ENCODE measurements around the gene PRKN.
"Not testable (repeated sequence)": the region's sequence is repeated elsewhere in the genome, so short reads cannot be mapped to it uniquely, and the experiment has no call there.

Gene PRKN

GRCh38 chr6:162435071-162435470 lies 292.5 kb downstream of the PRKN start:
- DNase-seq = no peak

DNA sequence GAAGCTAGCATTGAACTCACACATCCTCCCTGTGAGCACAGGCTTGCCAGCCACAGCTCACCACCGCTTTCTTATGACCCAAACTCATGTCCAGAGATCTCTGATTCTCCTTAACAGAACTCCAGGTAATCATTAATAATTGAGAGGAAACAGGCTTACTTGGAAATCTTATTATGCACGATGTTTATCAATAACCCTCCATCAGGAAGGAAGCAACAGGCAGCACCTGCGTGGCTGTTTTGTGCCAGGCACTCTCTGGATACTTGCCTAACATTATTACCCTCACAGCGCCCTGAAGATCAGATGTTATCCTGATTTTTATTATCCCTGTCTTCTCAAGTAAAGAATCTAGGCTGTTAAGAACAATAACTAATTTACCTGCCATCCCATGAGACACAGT lies 306.6 kb downstream of the PRKN start:
- DNase-seq = no peak

DNA sequence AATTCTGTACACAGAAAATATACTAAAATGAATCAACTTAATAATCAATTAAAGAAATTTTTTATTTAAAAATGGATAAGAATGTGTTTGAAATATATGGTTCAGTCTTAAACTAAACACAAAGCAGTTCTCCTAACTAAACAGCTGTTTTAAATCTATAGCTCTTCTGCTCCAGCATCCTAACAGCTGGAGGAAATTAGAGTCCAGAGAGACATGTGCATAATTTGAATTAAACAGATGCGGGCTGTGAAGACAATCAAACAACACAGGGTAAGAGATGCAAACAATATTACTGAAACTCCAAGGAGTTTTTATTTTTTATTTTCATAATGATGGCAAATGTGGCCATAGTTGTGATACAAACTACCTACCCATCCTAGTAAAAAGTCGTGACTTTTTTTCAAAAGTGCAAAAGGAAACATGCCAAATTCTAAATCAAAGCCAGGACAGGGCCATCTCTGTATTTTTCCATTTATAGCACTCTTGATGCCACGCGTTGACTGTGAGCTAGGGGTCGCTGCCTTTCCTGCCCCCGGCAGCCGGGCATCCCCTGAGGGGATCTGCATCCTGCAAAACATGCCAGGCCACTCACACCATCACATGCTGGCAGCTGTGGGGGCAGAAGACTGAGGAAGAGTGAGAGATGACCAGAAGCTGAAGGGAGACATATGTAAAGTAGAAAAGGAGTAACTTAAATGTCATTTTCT lies 310.6 kb downstream of the PRKN start:
- no peak for DNase-seq

DNA sequence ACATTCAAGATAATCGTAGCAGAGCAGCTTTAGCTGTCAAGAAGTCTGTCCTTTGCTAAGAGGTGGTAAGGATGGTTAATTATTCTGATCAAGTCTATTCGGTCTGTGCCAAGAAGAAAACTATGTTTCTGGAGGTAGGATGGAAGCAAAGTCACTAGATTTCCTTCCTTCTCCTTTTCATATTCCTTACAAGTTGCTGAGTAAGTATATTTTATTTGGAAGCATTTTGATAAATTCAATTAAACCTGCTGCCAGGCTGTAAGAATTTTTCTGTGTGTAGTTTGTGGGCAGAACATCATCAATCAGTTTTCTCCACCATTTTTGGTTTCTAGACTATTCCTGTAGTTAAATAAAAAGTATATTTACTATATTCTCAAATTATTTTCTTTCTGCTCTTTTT lies 311.3 kb downstream of the PRKN start:
- DNase-seq = no peak

- no peak for DNase-seq
Observed at GRCh38 chr6:162409741-162410691, 317.6 kb downstream of the PRKN start.

DNA sequence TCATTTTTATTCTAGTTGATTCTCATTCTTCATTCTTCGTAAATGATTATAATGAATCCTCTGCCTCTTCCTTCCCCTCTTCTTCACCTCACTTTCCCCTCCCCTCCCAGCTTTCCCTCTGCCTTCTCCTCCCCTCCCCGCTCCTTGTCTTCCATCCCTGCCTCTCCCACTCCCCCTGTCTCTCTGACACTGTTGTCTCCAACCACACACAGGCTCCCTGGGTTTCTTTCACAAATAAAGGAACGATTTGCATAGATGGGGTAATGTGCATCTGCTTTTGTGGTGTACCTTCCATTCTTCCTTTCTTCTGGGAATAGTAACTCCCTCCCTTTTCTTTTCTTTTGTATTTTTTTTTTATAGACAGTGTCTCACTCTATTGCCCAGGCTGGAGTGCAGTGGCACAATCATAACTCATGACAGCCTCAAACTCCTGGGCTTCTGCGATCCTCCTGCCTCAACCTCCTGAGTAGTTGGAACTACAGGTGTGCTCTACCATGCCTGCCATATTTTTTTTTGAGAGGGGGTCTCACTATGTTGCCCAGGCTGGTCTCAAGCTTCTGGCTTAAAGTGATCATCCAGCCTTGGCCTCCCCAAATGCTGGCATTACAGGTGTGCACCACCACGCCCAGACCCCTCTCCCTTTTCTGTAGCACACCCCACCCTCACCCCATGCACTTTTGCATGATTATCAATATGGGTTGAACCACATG lies 318.6 kb downstream of the PRKN start:
- no peak for DNase-seq

GRCh38 chr6:162404951-162405350 lies 322.6 kb downstream of the PRKN start:
- DNase-seq = no peak

DNA sequence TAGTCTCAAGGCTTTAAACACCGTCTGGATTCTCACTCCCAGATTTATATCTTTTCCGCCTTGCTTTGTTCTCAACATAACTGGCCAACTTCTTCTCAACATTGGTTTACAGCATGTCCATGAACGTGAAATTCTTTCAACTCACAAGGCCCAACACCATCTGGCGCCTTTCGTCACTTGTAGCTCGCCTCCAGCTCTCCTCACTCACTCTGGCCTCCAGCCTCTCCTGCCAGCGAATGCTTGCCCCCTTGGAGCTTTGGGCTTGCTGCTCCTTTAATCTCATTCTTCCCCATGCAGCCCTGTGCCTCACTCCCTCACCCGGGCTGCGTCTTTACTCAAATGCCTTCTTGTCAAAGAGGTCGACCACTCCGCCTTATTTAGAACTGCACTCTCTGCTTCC lies 324.5 kb downstream of the PRKN start:
- no peak for DNase-seq

DNA sequence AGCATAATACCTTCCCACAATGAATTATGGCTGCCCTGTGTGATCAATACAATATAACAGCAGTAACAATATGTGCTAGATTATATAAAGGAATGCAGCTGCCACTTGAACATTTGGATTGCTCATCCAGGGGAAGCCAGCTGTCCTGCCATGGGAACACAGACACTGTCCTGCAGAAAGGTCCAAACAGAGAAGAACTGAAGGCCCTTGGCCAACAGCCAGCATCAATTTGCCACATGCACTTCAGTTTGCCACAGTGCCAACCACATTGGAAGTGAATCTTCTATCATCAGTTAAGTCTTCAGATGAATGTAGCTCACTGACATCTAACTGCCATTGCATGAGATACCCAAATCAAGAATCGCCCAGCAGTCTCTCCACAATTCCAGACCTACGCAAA lies 332.4 kb downstream of the PRKN start:
- DNase-seq = no peak

DNA sequence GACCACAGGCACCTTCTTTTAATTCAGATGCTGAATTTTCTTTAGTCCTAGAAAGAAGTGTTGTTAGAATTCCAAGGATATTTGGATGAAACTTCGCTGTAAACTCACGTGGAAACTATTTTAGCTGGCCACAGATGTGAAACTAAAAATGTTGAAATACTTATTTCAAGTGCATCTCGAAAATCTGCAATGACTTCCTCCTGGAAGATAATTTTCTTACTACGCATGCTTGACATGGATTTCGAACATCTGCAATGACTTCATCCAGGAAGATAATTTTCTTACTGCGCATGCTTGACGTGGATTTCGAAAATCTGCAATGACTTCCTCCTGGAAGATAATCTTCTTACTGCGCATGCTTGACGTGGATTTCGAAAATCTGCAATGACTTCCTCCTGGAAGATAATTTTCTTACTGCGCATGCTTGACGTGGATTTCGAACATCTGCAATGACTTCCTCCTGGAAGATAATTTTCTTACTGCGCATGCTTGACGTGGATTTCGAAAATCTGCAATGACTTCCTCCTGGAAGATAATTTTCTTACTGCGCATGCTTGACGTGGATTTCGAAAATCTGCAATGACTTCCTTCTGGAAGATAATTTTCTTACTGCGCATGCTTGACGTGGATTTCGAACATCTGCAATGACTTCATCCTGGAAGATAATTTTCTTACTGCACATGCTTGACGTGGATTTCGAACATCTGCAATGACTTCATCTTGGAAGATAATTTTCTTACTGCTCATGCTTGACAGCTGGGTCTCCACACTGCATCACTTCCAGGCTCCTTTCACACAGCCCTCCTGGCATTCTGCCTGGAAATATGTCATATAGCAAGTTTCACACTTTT lies 336.4 kb downstream of the PRKN start:
- DNase-seq = not testable (repeated sequence)

DNA sequence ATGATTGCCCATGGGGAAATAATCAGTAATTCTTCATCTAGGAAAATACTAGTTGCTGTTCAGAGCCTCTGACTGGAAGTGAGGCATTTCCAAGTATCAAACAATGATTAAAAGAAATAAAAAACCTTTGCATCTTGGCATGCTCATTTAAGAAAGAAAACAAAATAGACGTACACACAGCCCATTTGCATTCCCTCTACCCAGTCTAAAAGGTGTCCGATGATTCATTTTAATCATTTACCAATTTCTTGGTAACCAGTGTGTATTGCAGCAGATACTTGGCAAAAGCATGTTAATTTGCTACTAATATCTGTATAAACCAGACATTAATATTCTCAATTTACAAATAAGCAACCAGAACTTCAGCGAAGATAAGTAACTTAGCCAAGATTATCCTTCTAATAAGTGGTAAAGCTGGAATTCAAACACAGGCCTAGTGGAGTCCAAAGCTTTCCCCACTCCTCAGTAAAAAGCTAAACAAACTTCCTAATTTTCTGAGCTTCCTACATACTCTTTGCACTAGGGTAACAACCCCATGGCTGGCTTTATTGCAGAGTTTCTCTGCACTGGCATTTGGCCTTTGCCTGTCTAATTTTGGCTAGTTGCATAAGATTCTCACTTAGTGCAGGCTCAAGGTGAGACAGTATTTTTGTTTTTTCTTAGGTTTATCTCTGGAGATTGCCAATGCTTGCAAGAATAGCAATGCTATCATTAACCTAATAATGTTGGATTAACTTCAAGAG lies 338.1 kb downstream of the PRKN start:
- no peak for DNase-seq

- DNase-seq = no peak
Observed at GRCh38 chr6:162388383-162388777, 339.2 kb downstream of the PRKN start.

DNA sequence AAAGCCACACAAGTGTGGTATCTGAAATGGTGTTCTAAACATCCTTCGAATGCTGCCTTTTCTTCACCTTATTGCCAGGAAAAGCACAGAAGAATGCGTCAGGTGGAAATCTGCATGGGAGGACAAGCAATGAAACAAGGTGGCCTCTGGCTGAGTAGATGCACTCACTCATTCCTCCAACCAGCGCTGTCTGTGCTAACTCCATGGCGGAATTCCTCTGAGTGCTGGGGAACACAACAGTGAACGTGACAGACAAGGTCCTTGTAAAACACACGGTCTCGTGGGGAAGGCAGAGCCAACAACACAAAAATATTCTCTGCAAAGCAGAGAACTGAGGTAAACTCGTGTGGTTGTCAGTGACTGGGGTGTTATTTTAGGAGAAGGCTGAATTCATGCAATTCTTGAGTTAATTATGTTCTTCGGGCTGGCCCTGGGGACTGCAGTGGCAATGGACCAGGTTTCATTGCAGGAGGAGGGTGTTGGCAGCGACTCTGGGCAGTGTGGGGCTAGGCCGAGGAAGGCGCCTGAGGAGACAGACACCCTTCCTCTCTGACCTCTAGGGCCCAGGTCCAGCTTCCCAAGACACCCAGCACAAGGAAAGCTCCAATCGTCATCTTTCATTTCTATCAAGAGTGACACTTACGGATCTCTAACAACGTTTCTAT lies 339.7 kb downstream of the PRKN start:
- no peak for DNase-seq

- DNase-seq = no peak
Observed at GRCh38 chr6:162385980-162386379, 341.6 kb downstream of the PRKN start.

DNA sequence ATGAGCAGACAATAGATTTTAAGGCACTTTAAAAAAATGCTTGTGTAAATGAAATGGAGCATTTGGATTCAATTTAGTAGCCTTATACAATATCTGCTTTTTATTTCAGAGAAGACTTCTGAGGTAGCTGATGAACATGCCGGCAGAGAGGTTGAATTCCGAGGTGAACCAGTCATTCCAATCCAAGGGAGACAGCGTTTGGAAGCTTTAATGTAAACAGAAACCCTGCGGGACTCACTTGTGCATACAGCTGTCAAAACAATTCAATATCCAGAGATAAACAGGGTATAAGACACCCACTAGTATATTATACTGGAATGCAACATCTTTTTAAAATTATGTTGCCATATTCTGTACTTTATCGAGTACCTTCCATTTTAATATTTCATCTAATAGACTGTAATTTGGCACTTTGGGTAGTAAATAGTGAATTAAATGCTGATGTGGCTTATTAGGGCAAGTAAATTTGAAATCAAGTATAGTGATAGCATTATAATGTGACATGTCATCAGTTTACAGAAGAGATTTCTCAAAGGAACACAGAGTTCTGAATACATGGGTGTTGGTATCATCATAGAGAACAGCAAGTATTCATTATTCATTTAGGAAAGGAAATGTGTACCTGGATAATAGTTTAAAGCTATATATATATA lies 347.7 kb downstream of the PRKN start:
- DNase-seq = no peak

- DNase-seq = no peak
Observed at GRCh38 chr6:162377735-162378134, 349.8 kb downstream of the PRKN start.

DNA sequence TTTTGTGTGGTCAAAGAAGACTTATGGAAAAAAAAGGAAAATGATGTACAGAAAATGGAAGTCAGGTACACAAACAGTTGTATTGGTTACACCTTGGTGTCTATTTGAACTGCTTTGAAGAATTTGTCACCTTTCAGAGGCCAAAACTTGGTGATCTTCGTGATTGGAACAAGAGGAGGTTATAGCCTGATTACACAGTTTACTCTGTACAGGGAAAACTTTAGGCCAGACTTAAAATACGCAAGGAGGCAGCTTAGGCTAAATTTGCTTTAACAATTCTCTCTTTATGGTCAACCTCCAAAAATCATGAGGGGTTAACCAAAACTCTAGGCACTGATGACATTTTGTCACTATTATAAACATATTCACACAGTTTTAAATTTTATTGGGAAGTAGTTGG lies 353.7 kb downstream of the PRKN start:
- no peak for DNase-seq

GRCh38 chr6:162373192-162373591 lies 354.4 kb downstream of the PRKN start:
- DNase-seq = no peak

DNA sequence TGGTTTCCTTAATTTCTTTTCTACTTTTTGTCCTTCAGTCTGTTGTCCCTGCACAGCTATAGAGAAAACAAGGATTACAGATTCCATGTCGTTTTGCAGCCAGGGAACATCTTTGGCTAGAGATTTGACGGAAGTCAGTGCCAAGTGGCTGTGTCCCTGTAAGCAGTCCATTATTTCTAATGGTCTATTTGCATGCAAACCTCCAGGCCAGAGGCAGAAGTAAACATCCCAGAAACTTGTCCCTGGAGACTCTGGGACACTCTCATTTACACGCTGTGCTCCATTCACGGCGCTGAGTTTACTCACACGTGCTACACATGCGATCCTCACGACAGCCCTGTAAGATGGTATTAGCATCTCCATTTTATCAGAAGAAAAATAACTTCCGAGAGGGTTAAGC lies 355.5 kb downstream of the PRKN start:
- no peak for DNase-seq

- DNase-seq = no peak
Observed at GRCh38 chr6:162371121-162371520, 356.4 kb downstream of the PRKN start.

GRCh38 chr6:162369091-162369490 lies 358.5 kb downstream of the PRKN start:
- DNase-seq = no peak

Measured in stimulated activated CD4-positive, alpha-beta T cell treated with anti-CD3 and anti-CD28 coated beads, Interleukin-4, amount 100 ng/mL, for 4 hours (primary cell).